Daoy (cell line): ENCODE results near the gene CFAP210. TPM values are rescaled to one million over a fixed set of nuclear protein-coding genes. Genes with fewer than 3 reads are reported as not detected.
"Not testable (repeated sequence)": the region's sequence is repeated elsewhere in the genome, so short reads cannot be mapped to it uniquely, and the experiment has no call there.

Source experiments
- DNase-seq: peaks from one replicate; pipeline ENCODE4 v3.0.0-alpha.2; 2015; ENCODE audit warnings: low read depth
- total RNA-seq: library from RNA; depleted of rRNA; stranded (reverse); fragments of >200 nt; shearing (Covaris generic); gene quantifications from 2 replicates; pipeline ENCODE4 v1.2.3, GENCODE V29; 2014

CFAP210 gene
- total RNA-seq, 1 experiment from 2014 or later = not detected

DNA sequence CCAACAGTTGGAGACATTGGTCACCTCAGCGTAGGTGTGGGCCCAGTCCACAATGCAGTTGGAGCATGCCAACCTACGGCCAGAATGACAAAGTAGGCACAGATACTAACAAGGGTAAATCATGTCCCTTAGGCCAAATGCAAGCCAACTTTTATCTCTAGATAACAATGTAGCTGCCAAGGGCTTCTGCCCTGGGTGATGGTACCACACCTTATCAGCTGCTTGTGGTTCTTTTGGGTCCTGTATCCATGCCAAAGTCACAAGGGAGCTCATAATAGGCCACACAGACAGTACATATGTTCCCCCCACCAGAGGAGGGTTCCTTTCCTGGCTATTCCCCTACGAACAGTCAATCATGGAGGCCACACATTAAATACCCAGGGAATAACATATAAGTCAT lies 19.1 kb upstream of the CFAP210 start:
- DNase-seq = no peak

DNA sequence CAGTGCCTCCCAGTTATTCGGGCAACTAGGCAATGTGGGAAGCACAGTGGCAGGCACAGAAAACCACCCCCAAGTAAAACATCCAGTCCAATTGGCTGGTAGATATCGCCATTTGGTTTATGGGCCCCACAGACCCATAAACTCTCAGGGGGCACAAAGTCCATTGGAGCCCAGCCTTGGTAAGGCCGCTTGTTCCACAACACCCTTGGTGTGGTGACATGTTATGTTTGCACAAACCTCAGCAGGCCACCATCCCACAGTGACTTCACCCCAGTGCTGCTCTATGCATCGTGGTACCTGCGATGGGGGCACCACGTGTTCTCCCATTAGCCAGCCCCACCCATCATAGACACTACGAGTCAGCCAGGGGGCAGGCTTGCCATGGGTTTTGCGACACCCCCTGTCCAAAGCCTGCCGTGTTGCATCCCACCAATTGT lies 18.6 kb upstream of the CFAP210 start:
- DNase-seq = no peak

DNA sequence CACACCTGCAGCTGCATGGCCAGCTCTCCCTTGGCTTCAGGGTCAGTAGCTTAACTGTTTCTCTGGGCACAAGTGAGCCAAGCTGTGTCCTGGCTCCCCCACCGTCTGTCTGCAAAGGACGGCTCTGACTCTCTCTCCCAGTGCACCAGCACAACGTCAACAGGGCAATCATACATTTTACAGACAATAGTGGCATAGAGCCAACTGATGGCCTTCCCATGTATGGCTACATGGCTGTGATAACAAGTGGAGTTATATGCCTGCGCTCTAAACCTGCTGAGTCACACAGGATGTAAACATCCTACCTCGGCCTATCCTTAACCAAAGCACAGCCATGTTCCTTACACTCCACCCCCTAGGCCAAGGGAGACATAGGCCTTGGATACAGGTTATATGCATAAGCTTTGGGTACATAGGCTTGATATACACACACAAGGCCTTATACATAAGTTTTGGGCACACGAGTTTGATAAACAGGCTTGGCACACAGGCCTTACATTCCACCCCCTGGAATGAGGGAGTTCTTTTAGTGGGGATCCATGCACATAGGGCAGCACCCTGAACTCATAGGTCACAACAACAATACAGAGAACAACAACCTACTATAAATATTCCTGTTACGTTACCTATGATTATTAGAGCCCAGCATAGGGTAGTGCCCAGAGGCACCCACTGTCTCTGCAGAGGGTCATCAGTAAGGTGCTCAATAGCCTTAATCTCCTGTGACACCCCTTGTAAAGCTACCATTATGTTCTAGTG lies 17.7 kb upstream of the CFAP210 start:
- DNase-seq = no peak

DNA sequence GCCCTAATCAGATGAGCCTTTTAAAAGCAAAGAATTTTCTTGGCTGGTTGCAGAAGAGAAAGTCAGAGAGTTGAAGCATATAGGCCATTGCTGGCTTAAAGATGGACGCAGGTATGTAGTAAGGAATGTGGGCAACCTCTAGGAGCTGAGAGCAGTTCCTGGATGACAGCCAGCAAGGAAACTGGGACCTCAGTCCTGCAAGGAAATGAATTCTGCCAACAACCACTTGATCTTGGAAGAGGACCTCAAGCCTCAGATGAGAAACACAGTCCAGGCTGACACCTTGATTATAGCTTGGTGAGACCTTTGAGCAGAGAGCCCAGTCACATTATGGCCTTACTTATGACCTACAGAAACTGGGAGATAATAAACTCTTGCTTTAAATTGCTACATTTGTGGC lies 15.8 kb upstream of the CFAP210 start:
- no peak for DNase-seq

- DNase-seq = no peak
Observed at GRCh38 chr2:169709331-169709730, 15.1 kb upstream of the CFAP210 start.

DNA sequence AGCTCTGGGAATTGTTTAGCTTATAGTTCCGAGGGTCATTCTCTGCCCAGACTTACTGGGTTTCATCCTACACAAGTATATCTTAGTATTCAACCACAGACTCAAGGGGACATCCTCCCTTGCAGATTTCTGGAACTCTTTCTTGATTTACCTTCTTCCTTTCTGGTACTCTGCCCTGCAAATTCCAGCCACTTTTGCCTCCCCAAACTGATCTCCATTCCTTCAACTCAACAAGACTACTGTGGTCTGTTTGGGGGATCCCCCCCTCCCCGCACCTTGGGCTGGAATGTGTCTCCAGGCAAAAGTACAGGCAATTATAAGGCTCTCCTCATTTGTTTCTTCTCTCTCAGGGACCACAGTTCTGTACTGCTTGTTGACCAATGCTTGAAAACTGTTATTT lies 13.4 kb upstream of the CFAP210 start:
- DNase-seq = no peak

- DNase-seq = no peak
Observed at GRCh38 chr2:169705927-169706326, 11.7 kb upstream of the CFAP210 start.

- DNase-seq = no peak
Observed at GRCh38 chr2:169704160-169704708, 10.0 kb upstream of the CFAP210 start.

DNA sequence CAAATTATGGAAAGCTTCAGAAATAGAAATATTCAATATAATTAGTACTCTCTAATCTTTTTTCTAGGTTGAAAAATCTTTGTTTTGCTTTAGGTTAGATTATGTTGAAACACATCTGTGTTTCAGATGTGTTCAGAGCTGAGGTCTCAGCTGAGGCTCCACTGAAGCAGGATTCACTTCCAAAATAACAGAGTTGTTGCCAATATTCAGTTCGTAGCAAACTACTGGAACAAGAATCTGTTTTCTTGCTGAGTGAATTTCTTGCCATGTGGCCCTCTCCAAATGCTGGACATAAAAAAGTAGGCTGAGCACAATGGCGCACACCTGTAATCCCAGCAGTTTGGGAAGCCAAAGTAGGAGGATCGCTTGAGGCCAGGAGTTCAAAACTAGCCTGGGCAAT lies 8.8 kb upstream of the CFAP210 start:
- no peak for DNase-seq

DNA sequence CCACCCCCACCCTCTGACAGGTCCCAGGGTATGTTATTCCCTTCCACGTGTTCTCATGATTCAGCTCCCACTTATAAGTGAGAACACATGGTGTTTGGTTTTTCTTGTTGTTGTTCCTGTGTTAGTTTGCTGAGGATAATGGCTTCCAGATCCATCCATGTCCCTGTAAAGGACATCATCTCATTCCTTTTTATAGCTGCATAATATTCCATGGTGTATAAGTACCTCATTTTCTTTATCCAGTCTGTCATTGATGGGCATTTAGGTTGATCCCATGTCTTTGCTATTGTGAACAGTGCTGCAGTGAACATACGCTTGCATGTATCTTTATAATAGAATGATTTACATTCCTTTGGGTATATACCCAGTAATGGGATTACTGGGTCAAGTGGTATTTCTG lies 5.0 kb upstream of the CFAP210 start:
- DNase-seq = not testable (repeated sequence)

DNA sequence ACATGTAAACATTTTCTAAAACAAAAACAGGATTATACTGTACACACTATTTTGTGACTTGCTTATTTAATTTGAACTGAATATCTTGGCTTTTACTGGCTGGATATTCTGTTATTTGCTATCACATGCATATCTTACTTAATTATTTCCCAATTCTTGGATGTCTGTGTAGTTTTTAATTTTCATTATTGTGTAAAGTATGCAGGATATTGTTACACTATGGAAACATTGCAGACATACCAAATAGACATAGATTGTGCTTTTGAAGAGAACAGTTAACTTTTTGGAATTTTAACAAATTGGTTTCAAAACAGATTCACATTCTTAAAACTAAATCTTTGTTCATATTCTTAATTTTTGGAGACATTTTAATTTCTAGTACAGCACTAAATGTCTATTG lies 2.2 kb upstream of the CFAP210 start:
- no peak for DNase-seq

- DNase-seq = no peak
Observed at GRCh38 chr2:169694894-169695260, 672 bp upstream of the CFAP210 start.

- no peak for DNase-seq
Observed at GRCh38 chr2:169693360-169693759, 845 bp downstream of the CFAP210 start.

DNA sequence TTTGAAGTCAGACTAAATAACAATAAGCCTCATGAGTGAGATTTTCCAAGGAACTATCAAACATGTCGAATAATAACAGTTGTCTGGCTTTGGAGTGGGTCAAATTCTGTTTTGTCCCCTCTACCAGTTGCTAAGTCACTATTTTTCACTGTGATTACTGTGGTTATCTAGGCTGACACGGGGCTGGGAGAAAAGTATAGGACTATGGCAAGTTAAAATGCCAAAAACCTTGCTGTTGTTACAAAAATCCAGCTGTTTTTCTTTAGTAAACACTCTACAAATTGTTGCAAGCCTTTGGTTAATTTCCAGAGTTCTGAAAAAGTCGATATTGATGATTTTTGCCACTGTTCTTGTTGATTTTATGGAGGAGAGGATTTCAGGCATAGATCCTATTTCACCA lies 1.5 kb downstream of the CFAP210 start:
- DNase-seq = no peak

DNA sequence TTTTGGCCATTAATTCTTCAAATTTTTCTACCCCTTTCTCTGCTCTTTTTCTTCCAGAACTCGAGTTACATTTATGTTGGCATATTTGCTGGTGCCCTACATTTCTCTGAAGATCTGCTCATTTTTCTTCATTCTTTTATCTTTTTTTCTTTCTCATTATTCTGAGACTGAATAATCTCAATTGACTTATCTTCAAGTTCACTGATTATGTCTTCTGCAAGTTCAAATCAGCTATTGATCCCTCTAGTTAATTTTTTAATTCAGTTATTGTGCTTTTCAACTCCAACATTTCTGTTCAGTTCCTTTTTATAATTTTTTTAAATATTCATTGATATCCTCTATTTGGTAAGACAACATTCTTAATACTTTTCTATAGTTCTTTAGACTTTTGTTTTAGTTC lies 3.2 kb downstream of the CFAP210 start:
- no peak for DNase-seq

- not testable (repeated sequence) for DNase-seq
Observed at GRCh38 chr2:169687943-169688342, 6.3 kb downstream of the CFAP210 start.

DNA sequence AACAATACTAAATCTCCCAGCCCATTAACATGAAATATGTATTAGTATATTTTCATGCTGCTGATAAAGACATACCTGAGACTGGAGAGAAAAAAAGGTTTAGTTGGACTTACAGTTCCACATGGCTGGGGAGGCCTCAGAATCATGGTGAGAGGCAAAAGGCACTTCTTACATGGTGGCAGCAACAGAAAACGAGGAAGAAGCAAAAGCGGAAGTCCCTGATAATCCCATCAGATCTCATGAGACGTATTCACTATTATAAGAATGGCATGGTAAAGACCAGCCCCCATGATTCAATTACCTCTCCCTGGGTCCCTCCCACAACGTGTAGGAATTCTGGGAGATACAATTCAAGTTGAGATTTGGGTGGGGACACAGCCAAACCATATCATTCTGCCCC lies 7.4 kb downstream of the CFAP210 start:
- DNase-seq = not testable (repeated sequence)

- not testable (repeated sequence) for DNase-seq
Observed at GRCh38 chr2:169684712-169685111, 9.5 kb downstream of the CFAP210 start.

GRCh38 chr2:169684135-169684565 lies 10.1 kb downstream of the CFAP210 start:
- DNase-seq = no peak

DNA sequence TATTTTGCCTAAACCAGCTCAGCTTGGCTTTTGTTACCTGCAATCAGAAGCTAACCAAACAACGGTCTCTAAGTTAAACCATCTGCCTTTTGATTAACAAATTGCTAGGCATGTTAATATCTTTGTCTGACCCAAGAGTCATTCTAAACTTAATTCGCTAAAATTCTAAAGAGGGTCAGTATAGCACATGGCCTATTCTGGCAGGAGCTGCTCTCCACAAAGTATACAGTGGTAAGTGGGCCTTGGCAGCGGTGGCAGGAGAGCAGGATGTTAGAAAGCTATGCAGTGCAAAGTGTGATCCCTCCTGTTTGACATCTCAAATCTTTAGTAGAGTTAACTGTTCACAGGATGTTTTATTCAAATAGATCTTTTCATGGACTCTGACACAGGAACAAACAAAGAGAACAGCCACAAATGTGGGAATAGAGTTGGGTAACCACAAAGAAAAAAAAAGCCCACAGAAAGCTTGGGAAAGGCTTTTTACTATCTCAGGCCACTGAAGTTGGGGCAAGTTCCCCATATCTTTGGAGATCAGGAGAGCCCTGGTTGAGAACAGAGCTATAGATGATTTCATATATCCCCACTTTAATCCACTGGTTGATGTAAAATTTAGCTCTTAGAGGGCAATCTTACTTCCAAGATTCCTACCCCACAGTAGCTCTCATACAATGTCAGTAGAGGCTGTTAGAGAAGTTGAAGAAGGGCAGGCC lies 10.6 kb downstream of the CFAP210 start:
- no peak for DNase-seq

- DNase-seq = no peak
Observed at GRCh38 chr2:169683054-169683424, 11.2 kb downstream of the CFAP210 start.

DNA sequence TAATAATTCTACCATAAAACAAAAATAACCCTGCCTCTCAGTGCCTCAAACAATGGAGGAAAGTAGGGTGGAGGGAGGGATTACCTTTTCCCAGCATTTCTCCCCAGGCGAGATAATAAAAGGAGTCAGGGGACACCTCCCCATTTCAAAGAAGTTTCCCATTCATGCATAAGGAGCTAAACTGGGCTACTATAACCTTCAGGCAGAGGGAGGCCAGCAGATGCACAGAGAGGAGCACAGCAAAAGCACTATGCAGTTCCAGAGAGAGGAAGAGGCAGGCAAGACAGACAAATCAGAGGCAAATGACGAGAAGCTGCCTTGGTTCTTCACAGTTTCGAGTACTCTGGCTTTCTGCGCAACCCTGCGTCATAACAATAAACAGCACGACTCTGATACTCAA lies 17.4 kb downstream of the CFAP210 start:
- no peak for DNase-seq

DNA sequence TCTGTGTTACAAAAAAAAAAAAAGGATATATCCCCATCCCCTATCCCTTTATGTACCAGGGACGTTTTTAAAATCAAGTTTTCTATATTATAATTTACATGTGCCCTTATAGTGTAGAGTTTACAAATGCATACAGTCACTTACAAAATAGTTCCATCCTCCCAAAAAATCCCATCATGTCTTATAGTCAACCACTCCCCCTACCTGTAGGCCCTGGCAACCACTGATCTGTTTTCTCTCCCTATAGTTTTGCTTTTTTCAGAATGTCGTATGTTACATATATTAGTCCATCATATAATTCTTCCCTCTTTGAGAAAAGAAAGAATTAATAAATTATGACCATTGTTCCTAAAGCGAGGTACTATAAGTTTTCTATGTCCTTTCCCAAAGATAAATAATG lies 17.8 kb downstream of the CFAP210 start:
- DNase-seq = no peak
